NCI-H2196 (cell line): ENCODE data around the gene MARCHF9.

ENCODE experiments used
- DNase-seq: peaks from one replicate; lab custom pipeline; 2025; ENCODE audit not compliant: unreplicated experiment; lab: John Stamatoyannopoulos, UW

Gene MARCHF9

DNA sequence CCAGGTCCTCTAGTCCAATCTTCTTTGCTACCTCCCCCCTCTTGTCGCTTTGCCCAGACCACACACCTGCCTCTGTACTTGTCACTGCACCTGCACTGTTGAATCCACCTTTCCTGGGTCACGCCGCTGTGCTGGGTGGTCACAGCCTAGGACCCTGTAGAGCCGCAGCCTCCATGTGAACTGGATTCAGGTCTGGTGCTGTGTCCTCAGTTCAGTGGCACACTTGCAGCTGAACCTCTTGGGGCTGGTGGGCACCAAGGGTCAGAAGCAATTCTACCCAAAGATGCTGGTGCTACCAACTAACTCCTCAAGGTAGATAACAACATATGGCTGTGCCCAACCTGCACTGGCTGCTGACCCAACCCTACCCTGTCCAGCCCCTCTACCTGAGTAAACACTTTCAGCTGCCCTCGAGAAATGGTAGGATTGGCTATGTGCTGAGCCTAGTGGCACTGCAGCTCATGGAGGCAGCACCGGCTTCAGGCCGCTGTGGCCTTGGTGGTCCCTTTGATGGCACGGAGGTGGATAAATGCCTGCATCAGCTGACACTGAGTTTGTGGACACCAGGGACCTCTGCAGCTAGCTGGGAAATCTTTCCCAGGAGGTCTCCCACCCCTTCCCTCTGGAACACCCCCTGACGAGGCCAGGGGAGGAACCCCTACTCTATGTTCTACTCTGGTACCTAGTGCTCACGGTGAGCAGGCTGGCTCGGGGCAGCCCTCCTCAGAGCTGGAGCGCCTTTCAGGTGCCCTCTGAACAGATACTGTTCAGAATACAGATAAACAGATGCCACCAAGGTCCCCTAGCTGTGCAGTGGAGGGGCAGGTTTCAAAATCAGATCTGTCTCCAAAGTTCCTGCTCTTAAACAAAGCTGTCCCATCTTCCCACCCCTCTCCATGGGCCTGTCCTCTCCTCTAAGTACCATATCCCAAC, 30.6 kb upstream of the MARCHF9 start:
- DNase-seq: no peak

DNA sequence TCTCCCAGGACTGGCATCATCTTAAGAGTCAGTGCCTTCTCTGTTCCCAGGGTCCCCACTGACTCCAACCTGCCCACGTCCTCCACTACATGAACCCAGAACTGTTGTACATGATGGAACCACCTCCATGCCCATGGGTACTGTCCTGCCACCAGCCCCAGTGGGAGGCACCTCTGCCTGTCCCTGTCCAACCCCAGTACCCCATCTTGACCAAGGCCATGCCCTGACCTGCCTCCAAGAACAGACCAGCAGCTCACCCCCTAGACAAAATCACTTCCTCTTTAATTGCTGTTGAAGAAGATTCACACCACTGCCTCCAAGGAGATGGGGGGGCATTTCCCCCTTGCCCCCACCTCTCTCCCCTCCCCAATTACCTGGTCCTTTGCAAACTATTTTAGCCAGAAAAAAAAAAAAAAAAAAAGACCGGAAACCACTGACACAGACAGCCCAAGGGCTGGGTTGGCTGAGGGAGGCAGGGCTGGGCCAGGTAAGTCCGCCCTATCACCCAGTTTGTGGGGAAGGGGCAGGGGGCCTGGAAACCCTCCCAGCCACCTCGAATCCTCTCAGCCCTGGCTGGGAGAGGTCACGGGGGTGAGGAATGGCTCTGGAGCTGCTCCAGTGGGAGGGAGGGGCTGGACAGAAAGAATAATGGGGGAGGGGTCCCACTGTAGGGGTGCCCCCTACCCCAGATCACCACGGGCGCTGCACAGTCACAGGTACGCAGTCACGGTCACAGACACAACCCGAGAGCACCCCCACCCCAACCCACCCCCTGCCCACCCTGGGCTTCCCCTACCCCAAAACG, 29.8 kb upstream of the MARCHF9 start:
- no peak for DNase-seq

DNA sequence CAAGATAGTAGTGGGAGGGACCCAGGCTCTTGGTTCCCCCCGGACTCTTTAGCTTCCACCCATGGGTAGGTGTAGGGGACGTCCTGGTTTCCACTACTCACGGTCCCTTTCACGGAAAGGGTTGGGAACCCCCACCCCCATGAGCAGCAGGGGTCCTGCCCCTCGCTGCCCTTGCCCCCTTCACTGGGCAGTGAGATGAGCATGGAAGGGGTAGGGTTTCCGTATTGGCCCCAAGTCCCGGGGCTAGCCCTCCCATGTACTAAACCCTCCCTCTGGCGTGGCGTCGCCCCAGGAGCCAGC, 29.1 kb upstream of the MARCHF9 start:
- no peak for DNase-seq

GRCh38 chr12:57726151-57726883, 28.6 kb upstream of the MARCHF9 start:
- peak; percentile 90 for DNase-seq

- peak; percentile 56 for DNase-seq
These were observed 27.8 kb upstream of the MARCHF9 start for GRCh38 chr12:57726884-57727757.

DNA sequence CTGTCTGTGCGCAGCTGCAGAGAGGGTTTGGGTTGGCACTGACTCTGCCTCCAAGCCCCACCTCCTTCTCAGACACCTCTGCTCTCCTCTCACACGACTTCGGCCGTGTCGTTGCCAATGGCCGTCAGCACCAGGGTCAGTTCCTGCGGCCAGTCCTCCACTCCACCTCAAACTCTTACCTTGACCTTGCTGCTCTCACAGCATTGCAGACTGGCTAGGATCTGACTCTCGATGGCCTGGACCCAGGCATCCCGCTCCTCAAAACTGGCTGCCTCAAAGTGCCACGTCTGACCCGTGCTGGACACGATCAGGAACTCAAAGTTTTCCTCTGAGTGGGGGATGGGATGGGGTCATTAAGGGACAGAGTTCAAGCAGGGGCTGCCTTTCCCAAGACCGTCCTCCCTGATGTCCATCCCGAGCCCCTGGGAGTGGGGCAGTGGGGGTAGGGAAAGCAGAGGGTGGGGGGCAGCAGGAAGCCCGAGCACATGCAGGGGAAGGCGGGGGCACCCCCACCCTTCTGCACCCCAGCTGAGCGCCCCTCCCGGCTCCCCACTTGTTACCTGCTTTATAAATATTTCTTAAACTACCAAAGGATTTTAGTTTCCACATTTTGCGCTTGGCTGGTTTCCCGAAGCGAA, 27.0 kb upstream of the MARCHF9 start:
- no peak for DNase-seq

- DNase-seq: no peak
These were observed 25.5 kb upstream of the MARCHF9 start for GRCh38 chr12:57729321-57729844.

DNA sequence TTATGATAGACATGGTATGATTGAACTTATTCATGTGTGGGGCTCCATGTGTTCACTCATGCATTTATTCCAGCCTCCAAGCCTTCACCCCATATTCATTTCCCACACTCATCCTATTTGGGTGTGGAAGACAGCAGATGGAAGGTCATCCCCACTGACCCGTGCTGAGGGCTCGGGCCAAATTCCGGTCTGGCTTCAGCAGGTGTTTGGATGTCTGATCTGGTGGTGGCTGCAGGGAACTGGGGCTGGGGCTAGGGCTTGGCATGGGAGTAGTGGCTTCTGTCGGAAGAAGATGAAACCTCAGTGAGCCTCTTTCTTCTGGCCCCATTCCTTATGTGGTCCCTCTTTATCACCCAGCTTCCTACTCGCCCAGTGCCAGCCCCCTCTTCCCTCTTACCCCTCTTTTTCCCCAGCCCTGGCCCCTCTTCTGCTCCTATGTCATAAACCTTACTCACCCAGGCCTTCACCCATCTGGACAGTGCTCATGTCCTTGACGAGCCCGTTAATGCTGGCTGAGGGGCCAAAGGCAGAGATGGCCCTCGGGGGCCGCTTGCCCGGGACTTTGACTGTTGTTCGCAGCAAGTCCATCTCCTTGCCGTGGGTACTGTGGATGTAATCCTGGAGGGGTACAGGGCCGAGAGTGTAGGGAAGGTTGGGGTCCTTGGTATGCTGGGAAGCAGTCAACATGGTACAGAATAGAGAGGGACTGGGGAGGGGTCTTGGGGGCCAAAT, 24.4 kb upstream of the MARCHF9 start:
- no peak for DNase-seq

DNA sequence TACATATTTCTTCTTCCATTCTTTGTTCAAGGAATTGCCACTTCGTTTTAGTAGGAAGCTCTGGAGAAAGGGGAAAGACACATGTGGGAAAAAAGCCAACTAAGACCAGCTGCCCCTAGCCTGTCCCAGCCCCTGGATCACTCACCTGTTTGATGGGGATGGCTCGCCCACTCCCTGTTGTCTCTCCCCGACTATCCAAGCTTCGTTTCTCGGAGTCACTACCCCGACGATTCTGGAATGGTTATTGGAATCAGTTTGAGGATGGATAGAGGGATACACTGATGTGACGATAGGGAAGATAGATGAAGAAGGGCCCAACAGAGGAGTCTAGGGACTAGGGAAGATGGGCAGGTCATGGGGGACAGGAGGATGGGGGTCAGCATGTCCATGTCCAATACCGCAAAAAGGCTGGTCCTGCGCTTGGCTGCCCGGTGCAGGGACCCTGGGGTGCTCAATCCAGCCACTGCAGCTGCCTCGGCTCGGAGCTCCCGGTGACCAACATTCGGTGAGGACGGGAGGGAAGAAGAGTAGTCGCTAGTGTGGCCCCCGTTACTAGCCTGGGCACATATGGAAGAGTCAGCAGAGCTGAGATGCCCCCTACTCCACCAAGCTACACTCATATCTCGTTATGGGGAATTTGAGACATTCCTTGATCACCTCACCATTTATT, 23.4 kb upstream of the MARCHF9 start:
- DNase-seq: no peak

DNA sequence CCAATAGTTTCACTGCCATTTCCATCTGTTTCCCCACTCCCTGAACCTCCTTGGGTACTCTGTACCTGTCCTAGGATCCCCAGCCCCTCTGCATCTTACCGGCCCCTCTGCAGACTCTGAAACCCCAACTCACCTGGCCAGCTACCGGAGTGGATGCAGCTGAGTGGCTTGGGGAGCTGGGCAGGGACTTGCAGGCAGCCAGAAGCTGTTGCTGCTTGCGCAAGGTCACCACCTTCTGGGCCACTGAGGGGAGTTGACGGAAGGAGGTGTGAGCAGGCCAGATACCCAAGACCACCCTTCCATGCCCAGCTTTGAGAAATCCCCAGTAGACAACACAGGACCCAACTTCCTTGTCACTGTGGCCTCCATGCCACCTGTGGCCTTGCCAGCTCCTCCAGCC, 22.6 kb upstream of the MARCHF9 start:
- DNase-seq: no peak

DNA sequence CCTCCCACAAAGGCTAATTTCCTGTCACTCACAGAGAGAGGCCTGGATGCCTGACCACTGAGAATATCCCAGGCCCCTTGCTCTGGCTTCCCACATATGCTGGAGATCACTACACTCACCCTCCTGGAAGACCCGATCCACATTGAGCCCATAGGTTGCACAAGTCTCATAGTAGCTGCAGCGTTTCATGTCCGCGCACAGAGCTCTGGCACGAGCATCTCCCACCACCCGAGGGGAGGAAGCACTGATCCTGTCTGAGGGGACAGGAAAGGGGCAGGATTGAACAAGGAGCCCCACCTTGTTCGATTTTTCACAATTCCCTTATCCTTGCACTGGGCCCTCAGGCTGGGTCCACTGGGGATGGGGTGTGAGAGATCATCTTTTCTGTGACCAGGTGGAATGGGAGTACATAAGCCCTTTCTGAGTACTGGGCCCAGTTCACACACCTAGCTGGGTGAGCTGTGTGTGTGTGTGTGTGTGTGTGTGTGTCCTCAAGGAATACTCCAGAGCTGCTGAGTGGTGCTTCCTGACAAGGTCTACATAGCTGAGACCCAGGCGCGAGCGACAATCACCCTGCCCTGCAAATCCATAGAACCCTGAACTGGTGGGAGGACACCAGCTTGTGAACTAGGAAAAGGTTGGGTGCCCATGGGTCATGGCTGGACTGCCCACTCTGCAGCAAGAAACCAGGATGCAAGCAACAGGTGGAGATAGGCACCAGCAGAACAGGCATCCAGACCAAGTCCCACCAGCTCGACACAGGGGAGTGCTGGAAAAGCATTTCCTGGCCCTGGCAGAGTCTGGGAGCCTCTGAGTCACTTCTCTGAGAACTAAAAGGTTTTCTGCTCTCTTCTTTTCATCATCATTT, 21.9 kb upstream of the MARCHF9 start:
- DNase-seq: no peak

GRCh38 chr12:57733928-57734327, 21.0 kb upstream of the MARCHF9 start:
- DNase-seq: no peak

DNA sequence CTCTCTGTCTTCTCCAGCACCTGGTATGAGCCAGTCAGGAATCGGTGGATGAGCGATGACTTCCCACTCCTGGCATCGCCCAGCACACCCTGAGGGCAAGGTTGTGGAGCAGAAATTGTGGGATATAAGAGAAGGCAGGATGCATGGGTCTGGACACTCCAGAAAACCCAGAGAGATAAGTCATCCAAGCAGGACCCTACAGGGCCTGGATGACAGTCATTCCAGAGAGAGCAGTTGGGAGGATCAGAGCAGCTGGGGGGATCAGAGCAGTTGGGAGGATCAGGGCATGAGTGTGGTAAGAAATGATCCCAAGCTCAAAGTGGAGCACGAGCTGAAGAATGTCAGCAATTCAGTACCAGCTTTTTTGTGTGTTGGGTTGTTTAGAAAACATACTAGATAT, 20.3 kb upstream of the MARCHF9 start:
- no peak for DNase-seq

DNA sequence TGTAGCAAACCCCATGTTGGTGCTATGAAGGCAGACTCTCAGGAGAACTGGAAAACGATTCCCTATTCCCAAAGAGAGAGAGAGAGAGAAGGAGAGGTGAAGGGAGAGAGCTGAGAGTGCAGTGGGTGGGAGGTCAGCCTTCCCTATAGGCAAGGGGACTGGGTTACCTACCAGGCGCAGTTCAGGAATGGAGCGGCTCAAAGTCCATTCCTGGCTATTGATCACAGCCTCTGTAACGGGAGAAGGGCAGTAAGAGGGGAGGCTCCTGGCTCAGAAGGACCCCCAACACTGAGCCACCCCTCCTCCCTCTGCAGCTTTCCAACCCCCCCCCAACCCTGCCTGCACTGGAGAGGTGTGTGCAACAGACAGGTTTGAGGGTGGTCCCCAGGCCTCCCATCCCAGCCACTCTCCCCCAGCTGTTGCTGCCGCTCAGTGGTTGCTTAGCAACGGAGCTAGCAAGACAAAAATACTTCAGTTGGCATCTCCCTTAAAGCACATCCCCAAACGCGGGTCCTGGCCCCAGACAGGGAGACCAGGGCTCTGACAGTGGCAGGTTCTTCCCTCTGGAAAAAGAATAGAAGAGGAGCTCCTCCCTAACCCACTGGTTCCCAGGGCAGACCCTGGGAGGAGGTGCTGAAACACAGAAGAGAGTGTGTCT, 19.6 kb upstream of the MARCHF9 start:
- peak; percentile 48 for DNase-seq

- peak; percentile 56 for DNase-seq
These were observed 18.8 kb upstream of the MARCHF9 start for GRCh38 chr12:57735952-57736740.

- DNase-seq: no peak
These were observed 18.0 kb upstream of the MARCHF9 start for GRCh38 chr12:57736741-57737466.
